22Rv1 (cell line): ENCODE data around the gene SSH2.

Source experiments
- ZFX ChIP-seq: fragments of 450-650 bp; IDR thresholded peaks from 2 replicates; pipeline ENCODE4 v1.6.1; 2017; ENCODE audit warnings: antibody characterized with exemption, borderline replicate concordance
- TF ChIP-seq, protein P1 (sequence below): fragments of 450-650 bp; IDR thresholded peaks from 2 replicates; pipeline ENCODE4 v1.5.1; 2017; ENCODE audit warnings: mild to moderate bottlenecking

DNA sequence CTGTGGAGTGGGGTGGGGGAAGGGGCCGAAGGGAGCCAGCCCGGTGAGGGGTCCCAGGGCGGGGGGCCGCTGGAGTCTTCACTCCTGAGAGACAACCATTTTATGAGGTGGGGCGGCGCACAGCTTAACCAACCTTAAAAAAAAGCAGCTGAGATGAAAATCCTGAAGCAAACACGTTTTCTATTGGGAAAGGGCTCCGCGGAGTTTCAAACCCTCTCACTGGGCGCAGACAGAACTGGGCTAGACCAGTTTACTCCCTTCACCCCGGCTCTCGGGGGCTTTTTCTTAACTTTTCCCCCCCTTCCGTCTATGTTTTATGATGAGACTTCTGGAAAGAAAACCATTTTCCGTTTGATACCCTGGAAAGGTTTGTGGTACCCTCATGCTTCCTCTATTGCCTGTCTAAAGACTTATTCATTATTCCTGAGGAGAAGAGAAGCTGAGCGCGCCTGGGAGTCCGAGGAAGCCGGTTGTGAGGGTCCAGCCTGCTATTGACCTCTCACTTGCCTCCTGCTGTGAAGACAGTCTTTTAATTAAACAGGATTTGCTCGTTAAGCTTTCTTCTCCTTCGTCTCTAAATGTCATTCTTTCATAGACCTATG, 482 bp upstream of the SSH2 start:
- TF ChIP-seq, protein P1, sequence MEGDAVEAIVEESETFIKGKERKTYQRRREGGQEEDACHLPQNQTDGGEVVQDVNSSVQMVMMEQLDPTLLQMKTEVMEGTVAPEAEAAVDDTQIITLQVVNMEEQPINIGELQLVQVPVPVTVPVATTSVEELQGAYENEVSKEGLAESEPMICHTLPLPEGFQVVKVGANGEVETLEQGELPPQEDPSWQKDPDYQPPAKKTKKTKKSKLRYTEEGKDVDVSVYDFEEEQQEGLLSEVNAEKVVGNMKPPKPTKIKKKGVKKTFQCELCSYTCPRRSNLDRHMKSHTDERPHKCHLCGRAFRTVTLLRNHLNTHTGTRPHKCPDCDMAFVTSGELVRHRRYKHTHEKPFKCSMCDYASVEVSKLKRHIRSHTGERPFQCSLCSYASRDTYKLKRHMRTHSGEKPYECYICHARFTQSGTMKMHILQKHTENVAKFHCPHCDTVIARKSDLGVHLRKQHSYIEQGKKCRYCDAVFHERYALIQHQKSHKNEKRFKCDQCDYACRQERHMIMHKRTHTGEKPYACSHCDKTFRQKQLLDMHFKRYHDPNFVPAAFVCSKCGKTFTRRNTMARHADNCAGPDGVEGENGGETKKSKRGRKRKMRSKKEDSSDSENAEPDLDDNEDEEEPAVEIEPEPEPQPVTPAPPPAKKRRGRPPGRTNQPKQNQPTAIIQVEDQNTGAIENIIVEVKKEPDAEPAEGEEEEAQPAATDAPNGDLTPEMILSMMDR, result no peak
- TF ChIP-seq ZFX, result no peak
